GM21528 (cell line): ENCODE measurements around the gene AFF1.
"Not testable (repeated sequence)": the region's sequence is repeated elsewhere in the genome, so short reads cannot be mapped to it uniquely, and the experiment has no call there.

Experiments used
- ATAC-seq: cut with Tn5 transposase; IDR thresholded peaks from one replicate; pipeline ENCODE4 v1.9.1; 2021; ENCODE audit warnings: mild to moderate bottlenecking, moderate library complexity; ENCODE audit not compliant: unreplicated experiment, low FRiP score

The AFF1 gene

GRCh38 chr4:87128006-87128705 is 193.3 kb downstream of the AFF1 start:
- no peak for ATAC-seq

GRCh38 chr4:87129681-87130080 is 194.9 kb downstream of the AFF1 start:
- no peak for ATAC-seq

GRCh38 chr4:87130985-87131703 is 196.3 kb downstream of the AFF1 start:
- no peak for ATAC-seq

GRCh38 chr4:87132035-87132434 is 197.2 kb downstream of the AFF1 start:
- no peak for ATAC-seq

GRCh38 chr4:87133183-87133582 is 198.4 kb downstream of the AFF1 start:
- ATAC-seq, result no peak

- no peak for ATAC-seq
Measured at GRCh38 chr4:87134122-87134521, 199.3 kb downstream of the AFF1 start.

- no peak for ATAC-seq
Measured at GRCh38 chr4:87141428-87141827, 206.6 kb downstream of the AFF1 start.

GRCh38 chr4:87144356-87144755 is 209.5 kb downstream of the AFF1 start:
- ATAC-seq, result no peak

GRCh38 chr4:87145934-87146333 is 211.1 kb downstream of the AFF1 start:
- not testable (repeated sequence) for ATAC-seq

- no peak for ATAC-seq
Measured at GRCh38 chr4:87147116-87147515, 212.3 kb downstream of the AFF1 start.

GRCh38 chr4:87150498-87151261 is 215.9 kb downstream of the AFF1 start:
- peak; percentile 60 for ATAC-seq

GRCh38 chr4:87151730-87152129 is 216.9 kb downstream of the AFF1 start:
- no peak for ATAC-seq

- no peak for ATAC-seq
Measured at GRCh38 chr4:87152310-87153041, 217.7 kb downstream of the AFF1 start.

GRCh38 chr4:87153078-87153870 is 218.5 kb downstream of the AFF1 start:
- no peak for ATAC-seq

- ATAC-seq, result no peak
Measured at GRCh38 chr4:87165892-87166291, 231.1 kb downstream of the AFF1 start.

- ATAC-seq, result no peak
Measured at GRCh38 chr4:87166296-87166854, 231.6 kb downstream of the AFF1 start.

- no peak for ATAC-seq
Measured at GRCh38 chr4:87171944-87172343, 237.1 kb downstream of the AFF1 start.

- no peak for ATAC-seq
Measured at GRCh38 chr4:87174672-87175071, 239.9 kb downstream of the AFF1 start.

- ATAC-seq, result no peak
Measured at GRCh38 chr4:87179751-87180150, 244.9 kb downstream of the AFF1 start.

GRCh38 chr4:87180767-87181166 is 246.0 kb downstream of the AFF1 start:
- ATAC-seq, result no peak
